SK-N-SH (cell line): ENCODE results near the gene KLHL22.

Experiments
- POLR2AphosphoS5 ChIP-seq: IDR thresholded peaks from 2 replicates; pipeline ENCODE4 v1.6.1; 2012; ENCODE audit warnings: low read depth, low read length
- RXRA ChIP-seq: IDR thresholded peaks from 2 replicates; pipeline ENCODE4 v1.4.0; 2012; ENCODE audit warnings: low read depth, mild to moderate bottlenecking, borderline replicate concordance

DNA sequence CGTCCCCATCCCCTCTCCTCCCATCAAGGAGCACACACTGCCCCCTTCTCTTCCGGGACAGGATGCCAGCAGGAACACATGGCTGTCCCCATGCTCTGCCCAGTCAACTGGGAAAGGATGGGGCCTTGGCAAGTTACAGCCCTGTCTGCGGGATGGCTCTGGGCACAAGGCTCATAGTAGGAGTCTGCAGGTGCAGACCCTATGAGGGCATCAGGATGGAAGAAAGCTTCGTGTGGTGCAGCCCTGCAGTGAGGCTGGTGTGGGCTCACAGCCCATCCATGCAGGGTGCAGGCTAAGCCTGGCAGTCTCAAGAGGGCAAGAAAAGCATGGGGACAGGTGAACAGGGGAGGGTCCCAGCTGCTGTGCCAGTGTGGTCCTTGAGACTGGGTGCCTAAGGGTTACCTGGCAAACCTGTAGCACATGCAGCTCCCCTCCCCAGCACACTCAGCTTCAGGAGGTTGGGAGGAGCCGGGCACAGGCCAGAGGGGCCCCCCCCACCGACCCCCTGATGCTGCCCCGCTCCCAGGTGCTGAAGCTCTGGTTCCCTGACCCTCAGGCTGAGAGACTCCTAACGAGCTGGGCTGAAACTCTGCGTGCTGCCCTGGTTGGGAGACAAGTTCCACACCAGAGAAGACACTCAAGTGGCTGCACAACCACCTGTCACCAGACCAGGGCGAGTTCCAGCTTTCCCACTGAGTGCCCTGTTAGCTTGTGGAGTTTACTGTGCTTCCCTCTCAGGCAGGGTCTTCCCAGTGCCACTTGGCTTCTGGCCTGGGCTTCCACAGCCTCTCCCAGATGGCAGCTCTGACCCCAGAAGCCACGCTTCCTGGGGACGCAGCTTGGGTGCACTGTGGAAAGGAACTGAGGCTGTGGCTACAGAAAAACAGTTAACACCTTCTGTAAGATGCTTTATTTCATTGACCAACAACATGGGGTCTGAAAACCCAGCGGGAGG lies 54.7 kb downstream of the KLHL22 start:
- no peak for TF ChIP-seq RXRA
- TF ChIP-seq POLR2AphosphoS5, result no peak
